MM.1S (cell line): ENCODE results near the gene VENTX.
A peak's percentile ranks its signal among the peaks of the same experiment; 100 is the strongest.

Experiments
- DNase-seq: peaks from one replicate; pipeline ENCODE4 v3.0.0-alpha.2; 2015
- H2AFZ ChIP-seq: fragments of 300-600 bp; sonication (generic); 2 replicates; pipeline ENCODE4 v1.6.0; 2016; ENCODE audit warnings: antibody characterized with exemption, low read length
- H3F3A ChIP-seq: fragments of 300-600 bp; sonication (generic); 2 replicates; pipeline ENCODE4 v1.6.1; 2016; ENCODE audit warnings: mild to moderate bottlenecking, antibody characterized with exemption, low read length, moderate library complexity, mixed read lengths; ENCODE audit not compliant: insufficient read depth
- H3K27ac ChIP-seq: fragments of 300-600 bp; sonication (generic); 2 replicates; pipeline ENCODE4 v1.5.1; 2016; ENCODE audit warnings: mild to moderate bottlenecking, low read length
- H3K27me3 ChIP-seq: fragments of 300-600 bp; sonication (generic); replicated peaks from 2 replicates; pipeline ENCODE4 v1.6.0; 2016; ENCODE audit warnings: low read length; ENCODE audit not compliant: insufficient read depth
- H3K36me3 ChIP-seq: fragments of 300-600 bp; sonication (generic); replicated peaks from 2 replicates; pipeline ENCODE4 v1.6.1; 2016; ENCODE audit warnings: mild to moderate bottlenecking, low read length, mixed read lengths; ENCODE audit not compliant: insufficient read depth
- H3K4me1 ChIP-seq: fragments of 300-600 bp; sonication (generic); 2 replicates; pipeline ENCODE4 v1.6.1; 2016; ENCODE audit warnings: low read length, mixed read lengths
- H3K4me2 ChIP-seq: fragments of 300-600 bp; sonication (generic); 2 replicates; pipeline ENCODE4 v1.6.0; 2016; ENCODE audit warnings: low read depth, low read length
- H3K4me3 ChIP-seq: fragments of 300-600 bp; sonication (generic); 2 replicates; pipeline ENCODE4 v1.5.1; 2016; ENCODE audit warnings: low read length, mixed read lengths
- H3K79me2 ChIP-seq: fragments of 300-600 bp; sonication (generic); 2 replicates; pipeline ENCODE4 v1.6.1; 2016; ENCODE audit warnings: mixed run types, low read length, mixed read lengths
- H3K9ac ChIP-seq: fragments of 300-600 bp; sonication (generic); 2 replicates; pipeline ENCODE4 v1.6.1; 2016; ENCODE audit warnings: low read length, mixed read lengths
- H3K9me2 ChIP-seq: fragments of 300-600 bp; sonication (generic); replicated peaks from 2 replicates; pipeline ENCODE4 v1.6.1; 2016; ENCODE audit warnings: mild to moderate bottlenecking, low read length, mixed read lengths; ENCODE audit not compliant: insufficient read depth
- H3K9me3 ChIP-seq: fragments of 300-600 bp; sonication (generic); replicated peaks from 2 replicates; pipeline ENCODE4 v1.6.1; 2016; ENCODE audit warnings: mild to moderate bottlenecking, low read length, mixed read lengths; ENCODE audit not compliant: insufficient read depth
- H4K20me1 ChIP-seq: fragments of 300-600 bp; sonication (generic); 2 replicates; pipeline ENCODE4 v1.6.1; 2016; ENCODE audit warnings: mild to moderate bottlenecking, low read length, moderate library complexity, mixed read lengths; ENCODE audit not compliant: insufficient read depth
- EZH2 ChIP-seq: fragments of 300-600 bp; sonication (generic); optimal IDR thresholded peaks from 2 replicates; pipeline ENCODE3; 2017; ENCODE audit warnings: low read depth, mild to moderate bottlenecking, antibody characterized with exemption, low read length, mixed read lengths
- EZH2phosphoT487 ChIP-seq: fragments of 300-600 bp; sonication (generic); IDR thresholded peaks from 2 replicates; pipeline ENCODE4 v1.6.1; 2018; ENCODE audit warnings: antibody characterized with exemption, low read length
- TF ChIP-seq, protein P1 (sequence below): fragments of 300-600 bp; sonication (generic); IDR thresholded peaks from 2 replicates; pipeline ENCODE4 v1.5.1; 2016; ENCODE audit warnings: antibody characterized with exemption, low read length, mixed read lengths

The VENTX gene

DNA sequence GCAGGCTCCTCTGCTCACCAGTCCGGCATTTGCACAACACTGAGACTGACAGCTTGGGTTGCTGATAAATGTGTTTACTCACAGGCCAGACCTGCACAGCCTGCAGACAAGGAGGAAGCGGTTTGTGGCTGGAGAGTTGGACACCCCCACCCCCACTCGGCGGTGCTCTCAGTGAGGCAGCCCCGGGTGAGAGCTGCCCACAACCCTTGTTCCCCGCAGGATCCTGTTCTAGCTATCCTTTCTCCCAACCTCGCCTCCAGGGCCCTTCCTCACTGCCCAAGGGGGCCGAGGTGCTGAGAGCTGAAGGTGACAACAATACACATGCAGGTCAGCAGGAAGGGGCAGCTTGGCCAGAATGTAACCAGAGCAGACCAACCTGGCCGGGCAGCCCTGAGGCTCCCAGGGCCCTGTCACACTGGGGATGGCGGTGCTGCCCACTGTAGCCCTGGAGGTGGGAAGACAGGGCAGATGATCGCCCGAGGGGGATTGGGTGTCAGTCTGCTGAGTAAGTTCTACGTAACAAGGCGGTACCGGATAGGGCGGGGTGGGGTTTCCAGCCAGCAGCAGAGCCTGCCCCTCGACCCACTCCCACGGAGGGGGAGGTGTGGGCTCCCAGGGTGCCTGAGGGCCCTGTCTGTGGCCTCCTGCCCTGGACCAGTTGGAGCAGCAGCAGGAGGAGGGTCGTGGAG lies 41.1 kb downstream of the VENTX start:
- H3K36me3 ChIP-seq = no peaks in the 10 kb centered on the region
- no peaks in the 10 kb centered on the region for H3K9me3 ChIP-seq
- peak overlapping the region; percentile 93 for H3K4me2 ChIP-seq
- peaks cover 27% of the 10 kb centered on the region for H3K4me1 ChIP-seq
- TF ChIP-seq EZH2 (no peak), EZH2phosphoT487 (no peak)
- TF ChIP-seq, protein P1, sequence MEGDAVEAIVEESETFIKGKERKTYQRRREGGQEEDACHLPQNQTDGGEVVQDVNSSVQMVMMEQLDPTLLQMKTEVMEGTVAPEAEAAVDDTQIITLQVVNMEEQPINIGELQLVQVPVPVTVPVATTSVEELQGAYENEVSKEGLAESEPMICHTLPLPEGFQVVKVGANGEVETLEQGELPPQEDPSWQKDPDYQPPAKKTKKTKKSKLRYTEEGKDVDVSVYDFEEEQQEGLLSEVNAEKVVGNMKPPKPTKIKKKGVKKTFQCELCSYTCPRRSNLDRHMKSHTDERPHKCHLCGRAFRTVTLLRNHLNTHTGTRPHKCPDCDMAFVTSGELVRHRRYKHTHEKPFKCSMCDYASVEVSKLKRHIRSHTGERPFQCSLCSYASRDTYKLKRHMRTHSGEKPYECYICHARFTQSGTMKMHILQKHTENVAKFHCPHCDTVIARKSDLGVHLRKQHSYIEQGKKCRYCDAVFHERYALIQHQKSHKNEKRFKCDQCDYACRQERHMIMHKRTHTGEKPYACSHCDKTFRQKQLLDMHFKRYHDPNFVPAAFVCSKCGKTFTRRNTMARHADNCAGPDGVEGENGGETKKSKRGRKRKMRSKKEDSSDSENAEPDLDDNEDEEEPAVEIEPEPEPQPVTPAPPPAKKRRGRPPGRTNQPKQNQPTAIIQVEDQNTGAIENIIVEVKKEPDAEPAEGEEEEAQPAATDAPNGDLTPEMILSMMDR = no peak
- H4K20me1 ChIP-seq = no peaks in the 10 kb centered on the region
- DNase-seq = peak; percentile 91
- peaks cover 35% of the 10 kb centered on the region for H3F3A ChIP-seq
- 0 out of 2 replicates have a peak overlapping the region, but pooled peaks have one; percentile 37 for H2AFZ ChIP-seq
- peak overlapping the region; percentile 89 for H3K27ac ChIP-seq
- no peak overlapping the region for H3K4me3 ChIP-seq
- no peaks in the 10 kb centered on the region for H3K9me2 ChIP-seq
- peaks cover 28% of the 10 kb centered on the region for H3K79me2 ChIP-seq
- H3K27me3 ChIP-seq = no peaks in the 10 kb centered on the region
- H3K9ac ChIP-seq = peak overlapping the region; percentile 41; the same call in 1 of the 2 replicates

GRCh38 chr10:133279326-133280226 lies 41.9 kb downstream of the VENTX start:
- Histone ChIP-seq H3K9me2 (no peaks in the 10 kb centered on the region), H3K4me2 (no peak overlapping the region), H3K27me3 (no peaks in the 10 kb centered on the region), H3K9me3 (no peaks in the 10 kb centered on the region), H3K27ac (no peak overlapping the region), H3K4me3 (no peak overlapping the region), H3K4me1 (peaks cover 27% of the 10 kb centered on the region), H3K9ac (no peak overlapping the region), H3F3A (peaks cover 35% of the 10 kb centered on the region), H2AFZ (no peak overlapping the region), H4K20me1 (no peaks in the 10 kb centered on the region), H3K36me3 (0 out of 2 replicates have a peak, but pooled peaks cover 3% of the 10 kb centered on the region), H3K79me2 (peaks cover 20% of the 10 kb centered on the region)
- DNase-seq = peak; percentile 2
- TF ChIP-seq EZH2 (no peak), EZH2phosphoT487 (no peak)
- TF ChIP-seq, protein P1 = no peak

- Histone ChIP-seq H3K4me3 (no peak overlapping the region), H3K27ac (no peak overlapping the region), H3K9ac (no peak overlapping the region), H3K27me3 (no peaks in the 10 kb centered on the region), H4K20me1 (no peaks in the 10 kb centered on the region), H3K9me3 (no peaks in the 10 kb centered on the region), H3K4me2 (no peak overlapping the region), H3F3A (peaks cover 29% of the 10 kb centered on the region), H2AFZ (no peak overlapping the region), H3K4me1 (peaks cover 27% of the 10 kb centered on the region), H3K36me3 (peaks cover 6% of the 10 kb centered on the region; the same call in 1 of the 2 replicates), H3K79me2 (peaks cover 11% of the 10 kb centered on the region), H3K9me2 (no peaks in the 10 kb centered on the region)
- DNase-seq = no peak
- TF ChIP-seq, protein P1 = no peak
- TF ChIP-seq EZH2 (no peak), EZH2phosphoT487 (no peak)
Measured at GRCh38 chr10:133280391-133281059, 42.9 kb downstream of the VENTX start.
